HG03354 (cell line): ENCODE results near the gene OR5AU1.

ENCODE experiments used
- ATAC-seq: cut with Tn5 transposase; IDR thresholded peaks from one replicate; pipeline ENCODE4 v1.9.1; 2021; ENCODE audit warnings: mild to moderate bottlenecking; ENCODE audit not compliant: unreplicated experiment, poor library complexity, severe bottlenecking

The OR5AU1 gene

GRCh38 chr14:21155963-21156362 is at the start of gene OR5AU1:
Gene OR5AU1, minus strand, starts transcription at chr14:21156063. Its CDS starts 191 bp downstream, at chr14:21155872.
- no peak for ATAC-seq

- ATAC-seq = no peak
Measured at GRCh38 chr14:21205026-21205677, 49.3 kb upstream of the OR5AU1 start.

GRCh38 chr14:21204167-21205025 is 48.5 kb upstream of the OR5AU1 start:
- no peak for ATAC-seq

- ATAC-seq = no peak
Measured at GRCh38 chr14:21203470-21204166, 47.8 kb upstream of the OR5AU1 start.

GRCh38 chr14:21202463-21203358 is 46.8 kb upstream of the OR5AU1 start:
- ATAC-seq = no peak

GRCh38 chr14:21201732-21202462 is 46.0 kb upstream of the OR5AU1 start:
- ATAC-seq = no peak

- no peak for ATAC-seq
Measured at GRCh38 chr14:21200752-21201461, 45.0 kb upstream of the OR5AU1 start.

- ATAC-seq = no peak
Measured at GRCh38 chr14:21199611-21200560, 44.0 kb upstream of the OR5AU1 start.

GRCh38 chr14:21197418-21198205 is 41.7 kb upstream of the OR5AU1 start:
- no peak for ATAC-seq

- no peak for ATAC-seq
Measured at GRCh38 chr14:21194597-21194996, 38.7 kb upstream of the OR5AU1 start.

GRCh38 chr14:21192875-21193535 is 37.1 kb upstream of the OR5AU1 start:
- ATAC-seq = no peak

- no peak for ATAC-seq
Measured at GRCh38 chr14:21192447-21192822, 36.6 kb upstream of the OR5AU1 start.

GRCh38 chr14:21191809-21192446 is 36.1 kb upstream of the OR5AU1 start:
- peak; percentile 82 for ATAC-seq

GRCh38 chr14:21191261-21191808 is 35.5 kb upstream of the OR5AU1 start:
- ATAC-seq = no peak

- no peak for ATAC-seq
Measured at GRCh38 chr14:21185491-21185890, 29.6 kb upstream of the OR5AU1 start.
